ENCODE data around the gene KCNJ15.
"Not testable (repeated sequence)": the region's sequence is repeated elsewhere in the genome, so short reads cannot be mapped to it uniquely, and the experiment has no call there.

Gene KCNJ15

DNA sequence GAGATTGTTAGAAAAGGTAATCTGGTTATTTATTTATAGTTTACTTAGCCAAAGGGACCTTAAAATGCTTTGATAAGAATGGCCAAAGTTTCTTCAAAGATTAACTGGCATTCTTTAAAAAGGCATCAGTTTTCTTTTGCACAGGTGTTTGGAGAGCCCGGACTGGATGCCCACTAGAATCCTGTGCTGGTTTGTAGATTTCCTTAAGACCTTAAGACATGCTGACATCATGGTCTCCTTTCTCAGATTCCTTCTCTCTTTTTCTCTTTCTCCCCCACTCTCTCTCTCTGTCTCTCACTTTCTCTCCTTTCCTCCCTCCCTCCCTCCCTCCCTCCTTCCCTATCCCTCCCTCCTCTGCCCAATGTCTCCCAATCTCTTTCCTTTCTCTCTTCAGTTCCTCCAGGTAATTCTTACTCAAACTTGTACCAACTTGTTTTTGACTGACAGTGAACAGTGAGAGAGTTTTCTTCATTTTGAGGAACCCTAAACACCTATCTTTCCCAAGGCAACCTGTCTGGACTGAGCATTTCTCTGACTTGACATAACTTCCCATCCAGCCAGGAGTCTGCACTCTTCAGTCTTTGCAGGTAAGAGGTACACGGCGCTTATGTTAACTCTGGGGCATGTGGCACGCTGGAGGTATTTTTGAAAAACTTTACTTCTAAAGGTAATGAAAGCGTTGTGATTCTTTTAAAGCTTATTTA lies at the start of gene KCNJ15:
KCNJ15 (plus strand) TSS at position 393 of the 704 bp plus-strand sequence. CDS start 42,271 bp downstream, outside the sequence.
- no peak for DNase-seq

GRCh38 chr21:38208118-38208517 lies 48.7 kb upstream of the KCNJ15 start:
- no peak for DNase-seq

- DNase-seq, result no peak
These were observed 45.5 kb upstream of the KCNJ15 start for GRCh38 chr21:38211321-38211720.

GRCh38 chr21:38212706-38213105 lies 44.1 kb upstream of the KCNJ15 start:
- no peak for DNase-seq

- peak; percentile 25 to 82 for DNase-seq
These were observed 37.7 kb upstream of the KCNJ15 start for GRCh38 chr21:38219049-38219628.

DNA sequence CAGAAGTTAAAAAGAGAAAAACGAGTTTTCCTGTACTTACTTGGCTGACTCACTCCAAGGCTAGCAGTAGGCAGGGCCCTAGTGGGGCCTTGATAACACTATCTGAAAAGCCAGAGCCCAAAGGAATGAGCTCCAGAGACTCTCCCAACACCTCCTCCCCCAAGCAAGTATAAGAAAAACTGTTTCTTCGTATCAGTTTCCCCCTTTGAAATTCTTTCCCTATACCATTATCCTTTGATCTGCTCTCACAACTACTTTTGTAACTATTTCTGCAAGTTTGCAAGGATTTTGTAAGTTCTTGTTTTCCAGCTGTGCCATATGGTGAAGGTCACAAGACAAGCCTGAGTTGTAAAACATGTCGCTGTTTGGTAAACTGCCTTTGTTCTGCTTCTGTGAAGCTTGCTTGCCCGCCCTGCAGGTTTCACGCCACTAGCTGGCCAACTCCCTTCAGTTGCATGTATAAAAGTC lies 36.5 kb upstream of the KCNJ15 start:
- no peak for DNase-seq

- no peak for DNase-seq
These were observed 35.2 kb upstream of the KCNJ15 start for GRCh38 chr21:38221594-38221993.

DNA sequence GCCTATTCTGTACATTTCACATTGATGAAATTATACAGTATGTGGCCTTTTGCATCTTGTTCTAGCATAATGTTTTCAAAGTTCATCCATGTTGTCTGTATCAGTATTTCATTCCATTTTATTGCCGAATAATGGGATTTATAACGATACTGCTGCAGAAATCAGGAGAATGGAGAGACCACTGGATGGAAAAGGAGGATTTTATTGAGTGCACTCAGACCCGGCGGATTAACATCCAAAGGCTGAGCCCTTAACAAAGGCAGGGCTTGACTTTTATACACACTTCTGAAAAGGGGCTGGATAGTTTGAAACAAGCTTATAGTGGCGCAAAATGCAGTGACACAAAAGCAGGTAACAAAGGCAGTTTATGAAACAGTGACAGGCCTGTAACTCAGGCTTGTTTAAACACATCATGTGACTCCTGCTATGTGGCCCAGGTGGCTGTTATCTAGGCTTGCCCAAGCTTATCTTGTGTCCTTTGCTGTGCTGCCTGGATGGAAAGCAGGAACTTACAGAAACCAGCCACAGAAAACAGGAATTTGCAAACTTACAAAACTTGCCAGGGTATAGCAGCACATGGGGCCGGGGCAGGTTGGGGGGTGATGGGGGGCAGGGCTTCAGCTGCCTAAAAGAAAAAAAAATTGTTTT lies 32.8 kb upstream of the KCNJ15 start:
- DNase-seq, result peak in 1 of 2 experiments; percentile 4

DNA sequence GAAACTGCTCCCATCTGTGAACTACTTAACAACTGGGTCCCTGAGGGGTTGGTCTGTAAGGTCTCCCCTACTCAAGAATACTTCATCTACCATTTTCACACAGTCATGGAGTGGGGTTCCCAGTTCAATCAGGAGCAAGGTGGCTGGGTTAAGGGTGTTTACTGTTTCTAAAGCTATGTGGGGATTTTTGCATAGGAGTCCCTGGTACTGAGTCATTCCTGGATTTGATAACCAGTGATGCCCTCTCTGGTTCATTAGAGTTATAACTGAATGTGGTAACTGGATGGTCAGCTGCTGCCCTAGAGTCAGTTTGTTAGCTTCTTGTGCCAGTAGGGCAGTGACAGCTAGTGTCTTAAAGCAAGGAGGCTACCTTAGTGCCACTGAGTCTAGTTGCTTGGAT lies 29.4 kb upstream of the KCNJ15 start:
- DNase-seq, result no peak

DNA sequence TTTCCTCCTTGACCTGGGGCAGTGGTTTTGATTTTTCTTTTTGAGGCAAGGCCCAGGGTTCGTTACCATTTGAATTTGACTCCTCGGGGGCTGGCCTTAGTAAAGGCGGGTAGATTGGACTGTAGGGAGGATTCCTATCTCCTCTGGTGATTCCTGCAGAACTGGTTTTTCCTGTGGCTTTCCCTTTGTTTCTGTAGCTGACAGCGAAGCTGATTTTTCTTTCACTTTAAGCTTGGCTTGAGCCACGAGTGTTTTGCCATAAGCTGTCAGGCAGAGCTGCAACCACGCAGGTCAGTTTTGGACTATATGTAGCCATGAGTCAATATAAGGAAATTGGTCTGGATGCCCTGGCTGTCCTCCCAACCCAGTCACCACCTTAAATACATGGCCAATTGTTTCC lies 28.7 kb upstream of the KCNJ15 start:
- no peak for DNase-seq

GRCh38 chr21:38228537-38228936 lies 28.3 kb upstream of the KCNJ15 start:
- DNase-seq, result no peak

DNA sequence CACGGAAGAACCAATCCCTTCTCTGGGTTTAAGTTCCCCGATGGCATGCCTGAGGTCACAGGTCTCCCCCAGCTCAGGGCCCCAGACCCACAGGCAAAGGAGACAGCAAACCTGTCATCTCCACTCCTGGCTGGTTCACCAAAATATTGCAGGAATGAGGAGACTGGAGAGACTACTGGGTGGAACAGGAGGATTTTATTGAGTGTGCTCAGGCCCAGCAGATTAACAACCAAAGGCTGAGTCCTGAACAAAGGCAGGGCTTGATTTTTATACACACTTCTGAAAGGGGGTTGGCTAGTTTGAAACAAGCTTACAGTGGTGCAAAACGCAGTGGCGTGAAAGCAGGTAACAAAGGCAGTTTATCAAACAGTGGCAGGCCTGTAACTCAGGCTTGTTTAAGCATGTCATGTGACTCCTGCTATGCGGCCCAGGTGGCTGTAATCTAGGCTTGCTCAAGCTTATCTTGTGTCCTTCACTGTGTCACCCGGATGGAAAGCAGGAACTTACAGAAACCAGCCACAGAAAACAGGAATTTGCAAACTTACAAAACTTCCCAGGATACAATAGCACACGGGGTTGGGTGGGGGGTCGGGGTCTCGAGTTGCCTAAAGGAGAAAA lies 27.4 kb upstream of the KCNJ15 start:
- DNase-seq, result peak in 1 of 2 experiments; percentile 9

DNA sequence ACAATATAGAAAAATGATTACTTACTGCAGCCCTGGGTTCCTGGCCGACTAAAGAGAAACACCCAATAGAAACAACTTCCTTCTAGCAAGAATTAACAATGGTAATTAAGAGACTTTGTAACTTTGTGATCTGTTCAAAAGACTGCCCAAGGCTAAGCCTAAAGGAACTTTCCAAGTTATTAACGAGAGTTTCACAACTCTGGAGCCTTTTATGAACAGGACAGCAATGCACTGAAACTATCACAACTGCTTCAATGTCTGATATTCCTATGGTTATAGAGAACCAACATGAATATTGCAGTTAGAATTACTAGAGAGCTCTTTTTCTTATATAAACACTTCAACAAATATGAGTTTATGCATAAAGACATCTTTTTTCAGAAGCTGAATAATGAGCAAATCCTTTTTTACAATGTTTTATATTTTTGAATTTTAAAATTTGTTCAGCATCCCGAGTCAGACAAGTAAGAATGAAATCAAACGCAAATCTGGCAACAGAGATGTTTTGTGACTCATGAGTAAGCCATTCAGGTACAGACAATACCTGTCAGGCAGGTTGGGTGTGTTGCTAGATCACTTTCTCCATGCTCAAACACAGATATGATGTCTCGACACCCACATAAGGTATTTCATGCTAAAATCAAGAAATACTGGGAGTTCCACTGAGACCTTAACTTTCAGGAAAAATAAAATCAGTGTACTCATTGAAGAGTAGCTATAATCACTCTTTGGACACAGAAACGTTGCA lies 22.2 kb upstream of the KCNJ15 start:
- no peak for DNase-seq

- not testable (repeated sequence) for DNase-seq
These were observed 21.5 kb upstream of the KCNJ15 start for GRCh38 chr21:38235251-38235650.

DNA sequence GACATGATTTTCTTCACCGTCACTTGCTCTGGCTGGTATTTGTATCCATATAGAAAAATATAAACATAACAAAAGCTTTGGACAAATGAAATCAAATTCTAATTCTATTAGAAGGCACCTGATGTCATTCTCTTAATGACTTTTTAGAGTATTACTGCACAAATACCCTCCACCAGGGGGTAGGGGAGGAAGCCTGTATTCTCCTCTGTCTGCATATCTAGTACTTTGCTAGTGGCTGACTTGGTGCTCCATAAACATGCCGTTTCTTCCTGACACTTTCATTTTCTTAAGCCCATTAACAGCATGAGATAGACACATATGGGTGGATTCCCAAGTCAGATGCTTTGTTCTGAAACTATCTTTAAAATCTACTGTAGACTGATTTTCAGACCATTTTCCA lies 20.6 kb upstream of the KCNJ15 start:
- no peak for DNase-seq

GRCh38 chr21:38239672-38240071 lies 17.1 kb upstream of the KCNJ15 start:
- no peak for DNase-seq

GRCh38 chr21:38240129-38240528 lies 16.7 kb upstream of the KCNJ15 start:
- DNase-seq, result no peak

DNA sequence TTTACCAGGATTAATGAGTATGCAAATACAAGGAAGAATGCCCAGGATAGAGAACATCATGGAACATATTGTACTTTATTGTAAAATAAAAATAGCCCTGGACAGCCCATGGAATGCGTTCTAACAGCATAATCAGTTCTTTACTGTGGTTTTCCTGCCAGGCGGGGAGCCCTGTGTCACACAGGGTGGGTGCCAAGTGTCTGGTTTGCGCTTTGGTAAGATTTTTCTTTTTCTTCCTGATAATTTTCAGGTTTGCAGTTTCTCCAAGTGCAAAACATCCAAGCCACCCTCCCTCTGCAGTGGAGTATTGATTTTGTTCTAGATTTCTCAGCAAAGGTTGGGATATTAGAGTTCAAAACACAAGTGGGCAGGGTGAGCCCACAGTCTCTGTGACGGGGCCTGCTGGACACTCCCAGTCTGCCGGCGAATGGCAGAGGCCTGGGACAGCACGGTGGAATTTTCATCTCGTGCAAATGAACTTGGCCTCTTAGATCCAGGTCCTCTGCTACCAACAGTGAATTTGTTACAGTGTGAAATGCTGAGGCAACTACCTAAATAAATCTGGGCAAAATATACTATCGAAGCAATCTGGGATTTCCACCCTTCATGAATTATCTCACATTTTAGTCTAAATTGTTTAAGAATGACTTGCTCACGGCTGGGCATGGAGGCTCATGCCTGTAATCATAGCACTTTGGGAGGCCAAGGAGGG lies 15.6 kb upstream of the KCNJ15 start:
- no peak for DNase-seq

DNA sequence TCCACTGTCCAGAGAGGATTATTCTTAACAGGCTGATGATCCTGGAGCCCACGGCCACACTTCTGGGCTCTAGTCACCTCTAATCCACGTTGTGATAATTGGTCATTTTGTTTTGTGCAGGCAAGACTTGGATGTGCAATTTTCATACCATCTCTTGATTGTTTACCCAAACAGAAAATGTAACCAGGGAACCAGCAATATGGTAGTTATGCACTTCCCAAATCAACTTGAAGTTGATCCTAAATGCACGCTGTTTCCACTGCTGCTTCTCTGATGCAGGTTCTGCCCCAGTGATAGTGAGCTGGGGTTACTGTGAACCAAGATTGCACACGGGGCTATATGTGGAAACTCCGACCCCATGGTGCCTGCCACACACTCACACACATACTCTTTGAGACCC lies 14.7 kb upstream of the KCNJ15 start:
- DNase-seq, result no peak

- no peak for DNase-seq
These were observed 12.9 kb upstream of the KCNJ15 start for GRCh38 chr21:38243732-38244406.

DNA sequence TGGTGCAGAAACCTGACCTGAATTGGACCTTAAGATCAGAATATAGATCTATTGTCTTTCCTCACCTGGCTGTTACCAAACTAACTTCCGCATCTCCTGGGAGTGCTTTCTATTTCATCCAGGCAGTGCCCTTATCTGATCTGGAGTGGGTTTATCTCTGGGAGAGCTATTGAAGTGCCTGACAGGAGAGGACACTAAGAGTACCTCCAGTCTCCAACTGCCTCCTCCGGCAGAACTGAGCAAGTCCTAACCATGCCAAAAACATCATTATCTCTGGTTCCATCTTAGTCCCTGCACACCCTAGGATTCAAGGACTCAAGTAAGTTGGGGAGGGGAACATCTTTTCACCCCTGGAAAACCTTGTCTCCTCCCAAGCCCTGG lies 12.4 kb upstream of the KCNJ15 start:
- DNase-seq, result no peak

Data from NCI-H446 (cell line).